ENCODE data around the gene GAMT. TPM values are rescaled to one million over a fixed set of nuclear protein-coding genes. Genes with fewer than 3 reads are reported as not detected.

Gene GAMT
- total RNA-seq, 1 donor from 2014 or later: 48.1 TPM

DNA sequence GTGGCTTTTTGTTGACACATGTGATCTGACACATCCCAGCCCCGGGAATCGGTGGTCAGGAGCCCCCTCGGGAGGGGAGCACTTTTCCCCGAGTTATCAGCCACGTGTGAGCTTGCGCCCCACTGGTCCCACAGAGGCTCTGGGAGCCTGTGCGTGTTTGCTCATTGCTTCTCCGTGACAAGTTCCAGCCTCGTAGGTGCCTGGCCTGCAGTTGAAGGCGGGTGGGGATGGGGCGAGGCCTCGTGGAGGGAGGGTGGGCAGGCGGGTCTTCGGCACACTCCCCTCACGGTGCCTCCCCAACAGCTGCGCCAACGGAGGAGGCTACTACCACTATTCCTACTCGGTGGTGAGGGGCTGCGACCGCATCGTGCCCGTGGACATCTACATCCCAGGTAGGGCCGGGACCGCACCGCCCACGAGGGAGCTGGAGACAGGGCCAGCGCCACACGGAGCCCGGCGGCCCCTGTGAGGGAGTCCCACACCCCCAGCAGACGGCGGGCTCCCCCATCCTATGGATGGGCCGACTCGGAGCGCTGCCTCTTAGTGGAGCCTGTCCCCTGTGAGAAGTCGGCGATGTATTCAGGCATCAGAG is 8.3 kb downstream of the GAMT start:
- DNase-seq (ENCODE audit: low spot score) (no peak), ATAC-seq (no peak)
- intact Hi-C loops (cut with DNase I): loop anchor here (10.0 kb wide), 1 partner anchor 108 kb away; the partner anchor contains the start of gene EFNA2

DNA sequence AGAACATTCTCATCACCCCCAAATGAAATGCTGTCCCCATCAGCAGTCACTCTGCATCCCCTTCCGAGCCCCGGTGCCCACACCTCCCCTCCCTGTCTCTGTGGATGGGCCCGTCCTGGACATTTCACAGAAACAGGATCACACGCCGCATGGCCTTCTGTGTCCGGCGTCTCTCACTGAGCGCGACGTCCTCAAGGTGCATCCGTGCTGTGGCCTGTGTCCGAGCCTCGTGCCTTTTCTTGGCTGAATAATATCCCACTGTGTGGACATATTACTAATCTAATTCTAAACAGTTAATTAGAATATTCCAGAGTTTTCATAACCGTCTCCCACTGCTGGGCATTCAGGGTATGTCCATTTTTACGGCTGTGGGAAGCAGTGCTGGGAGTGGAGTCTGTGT is 8.9 kb downstream of the GAMT start:
- intact Hi-C loops (cut with DNase I): loop anchor here (10.0 kb wide), 1 partner anchor 108 kb away; the partner anchor contains the start of gene EFNA2
- no peak for ATAC-seq
- DNase-seq (ENCODE audit: low spot score): no peak

DNA sequence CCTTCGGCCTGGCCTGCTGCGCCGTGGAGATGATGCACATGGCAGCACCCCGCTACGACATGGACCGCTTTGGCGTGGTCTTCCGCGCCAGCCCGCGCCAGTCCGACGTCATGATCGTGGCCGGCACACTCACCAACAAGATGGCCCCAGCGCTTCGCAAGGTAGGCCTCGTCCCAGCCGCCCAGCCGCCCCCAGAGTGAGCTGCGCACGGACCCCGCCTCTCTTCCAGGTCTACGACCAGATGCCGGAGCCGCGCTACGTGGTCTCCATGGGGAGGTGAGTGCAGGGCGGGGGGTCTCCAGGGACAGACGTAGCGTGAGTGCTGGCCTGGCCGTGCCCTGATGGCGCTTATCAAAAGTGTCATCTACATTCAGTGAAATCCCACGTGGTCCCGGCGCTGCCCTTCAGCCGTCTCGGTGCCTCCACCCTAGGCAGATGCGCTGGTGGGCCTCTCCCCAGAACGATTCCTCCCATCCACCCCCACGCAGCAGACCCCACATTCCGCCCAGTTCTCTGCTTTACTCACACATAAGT is 10.4 kb downstream of the GAMT start:
- intact Hi-C loops (cut with DNase I): loop anchor here (10.0 kb wide), 1 partner anchor 106 kb away; the partner anchor contains the start of gene EFNA2
- ATAC-seq (no peak), DNase-seq (ENCODE audit: low spot score) (no peak)

DNA sequence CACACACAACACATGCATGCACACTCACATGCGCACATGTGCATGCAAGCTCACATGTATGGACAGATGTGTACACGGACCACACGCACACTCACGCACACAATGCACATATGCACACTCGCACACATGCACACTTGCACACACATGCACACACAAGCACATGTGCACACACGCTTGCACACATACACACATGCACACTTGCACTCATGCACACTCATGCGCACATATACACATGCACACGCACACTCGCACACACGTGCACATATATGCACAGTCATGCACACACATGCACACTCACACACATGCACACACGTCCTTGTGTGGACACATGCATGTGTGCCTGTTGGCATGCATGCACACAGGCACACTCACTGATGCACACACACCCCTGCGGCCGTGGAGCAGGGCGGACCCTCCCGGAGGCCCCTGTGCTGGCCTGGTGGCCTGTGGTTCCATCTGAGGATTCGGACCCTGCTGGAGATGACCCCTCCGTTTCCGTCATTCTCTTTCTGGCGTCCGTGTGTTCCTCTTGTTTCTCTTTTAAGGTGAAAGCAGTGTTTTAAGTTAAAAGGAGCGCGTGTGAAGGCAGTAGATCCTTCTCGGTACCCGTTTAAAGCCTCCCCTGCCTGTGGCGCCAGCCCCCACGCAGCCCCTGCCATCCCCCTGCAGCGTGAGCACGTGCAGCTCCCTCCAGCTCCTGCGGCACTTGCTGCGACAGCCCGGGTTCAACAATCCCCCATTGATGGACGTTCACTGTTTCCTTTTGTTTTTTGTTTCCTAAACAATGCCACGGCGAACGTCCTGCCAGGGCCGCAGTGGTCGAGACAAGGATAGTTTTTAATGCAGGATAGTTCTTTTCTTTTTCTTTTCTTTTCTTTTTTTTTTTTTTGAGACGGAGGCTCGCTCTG is 12.1 kb downstream of the GAMT start:
- DNase-seq (ENCODE audit: low spot score): no peak
- ATAC-seq: no peak
- intact Hi-C loops (cut with DNase I): no loop called here

DNA sequence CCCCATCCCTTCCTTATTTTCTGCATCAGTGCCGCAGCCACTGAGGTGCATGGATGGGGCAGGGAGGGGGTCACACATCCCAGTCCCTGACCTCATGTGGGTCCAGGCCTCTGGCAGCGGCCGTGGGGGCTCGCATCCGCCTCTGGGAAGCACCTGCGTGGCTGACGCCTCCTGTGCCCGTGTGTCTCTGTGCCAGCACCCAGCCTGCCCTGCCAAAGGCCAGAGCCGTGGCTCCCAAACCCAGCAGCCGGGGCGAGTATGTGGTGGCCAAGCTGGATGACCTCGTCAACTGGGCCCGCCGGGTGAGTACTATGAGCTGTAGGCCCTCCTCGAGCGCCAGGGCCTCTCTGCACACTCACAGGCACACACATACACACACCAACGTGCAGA is 12.7 kb downstream of the GAMT start:
- ATAC-seq (no peak), DNase-seq (ENCODE audit: low spot score) (no peak)
- intact Hi-C loops (cut with DNase I): no loop called here

DNA sequence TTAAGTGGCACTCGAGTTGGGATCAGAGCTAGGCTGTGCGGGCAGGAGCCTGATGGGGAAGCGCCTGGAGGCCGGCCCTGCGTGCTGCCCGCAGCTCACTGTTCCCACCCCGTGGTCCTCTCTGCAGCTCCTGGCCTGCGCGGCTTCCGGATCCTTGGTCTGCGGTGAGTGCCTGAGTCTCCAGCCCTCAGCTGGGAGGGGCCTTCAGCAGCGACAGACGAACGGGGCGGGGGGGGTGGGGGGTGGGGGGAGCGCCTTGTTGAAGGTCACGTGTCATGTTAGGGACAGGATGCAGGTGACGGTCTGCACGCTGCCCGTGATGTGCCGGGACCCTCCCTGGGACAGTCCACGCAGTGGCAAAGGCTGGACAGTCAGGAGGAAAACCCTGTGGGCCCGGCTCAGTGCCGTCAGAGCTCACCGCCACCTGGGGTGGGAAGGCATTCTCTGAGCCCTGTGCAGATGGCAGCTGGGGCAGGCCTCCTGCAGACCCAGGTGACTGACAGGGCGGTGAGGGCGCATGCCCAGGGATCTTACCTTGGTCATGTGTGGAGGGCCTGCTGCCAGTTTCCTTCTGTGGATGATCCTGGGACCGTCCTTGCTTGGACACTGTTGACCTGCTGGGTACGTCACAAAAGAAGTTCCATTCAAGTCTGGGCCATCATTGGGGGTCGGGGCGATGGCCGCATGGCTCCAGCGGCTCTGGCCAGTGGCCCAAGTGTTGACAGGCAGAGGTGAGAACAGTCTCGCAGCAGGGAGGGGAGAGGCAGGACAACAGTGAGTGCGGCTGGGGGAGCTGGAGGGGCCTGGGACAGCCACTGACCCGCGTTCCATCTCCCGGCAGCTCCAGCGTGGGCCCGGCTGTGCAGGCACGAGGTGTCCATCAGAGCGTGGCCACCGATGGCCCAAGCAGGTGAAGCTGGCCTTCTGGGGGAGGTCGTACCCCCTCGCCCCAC is 13.4 kb downstream of the GAMT start:
- ATAC-seq: no peak
- intact Hi-C loops (cut with DNase I): no loop called here
- no peak for DNase-seq (ENCODE audit: low spot score)

DNA sequence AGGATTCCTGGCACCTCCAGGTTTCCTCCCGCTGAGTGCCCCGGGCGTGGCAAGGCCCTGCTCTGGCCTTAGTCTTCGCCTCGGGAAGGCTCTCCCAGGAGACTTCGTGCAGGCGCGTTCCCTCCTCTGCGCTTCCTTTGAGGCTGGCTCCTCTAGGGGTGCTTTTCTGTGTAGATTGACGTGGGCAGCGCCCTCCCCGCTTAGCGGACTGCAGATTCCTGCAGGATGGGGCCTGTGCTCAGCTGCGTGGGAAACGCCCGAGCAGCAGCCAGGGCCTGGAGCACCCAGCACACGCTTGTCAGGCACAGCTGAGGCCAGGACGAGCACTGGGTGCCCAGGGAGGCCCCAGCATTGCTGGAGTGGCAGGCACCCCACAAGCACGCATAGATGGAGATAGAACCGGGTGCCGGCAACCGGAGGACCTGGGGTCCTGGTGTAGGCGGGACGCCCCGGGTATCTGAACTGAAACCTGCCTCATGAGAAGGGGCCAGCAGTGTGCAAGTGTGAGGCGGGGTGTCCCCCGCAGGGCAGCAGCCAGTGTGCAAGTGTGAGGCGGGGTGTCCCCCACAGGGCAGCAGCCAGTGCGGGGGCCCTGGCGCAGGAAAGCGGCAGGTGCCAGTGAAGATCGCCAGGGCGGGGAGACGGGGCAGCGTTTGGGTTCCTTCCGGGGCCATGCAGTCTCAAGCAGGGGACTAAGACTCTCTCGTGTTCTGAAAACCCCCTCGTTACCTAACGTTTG is 14.2 kb downstream of the GAMT start:
- DNase-seq (ENCODE audit: low spot score) (no peak), ATAC-seq (no peak)
- intact Hi-C loops (cut with DNase I): no loop called here

DNA sequence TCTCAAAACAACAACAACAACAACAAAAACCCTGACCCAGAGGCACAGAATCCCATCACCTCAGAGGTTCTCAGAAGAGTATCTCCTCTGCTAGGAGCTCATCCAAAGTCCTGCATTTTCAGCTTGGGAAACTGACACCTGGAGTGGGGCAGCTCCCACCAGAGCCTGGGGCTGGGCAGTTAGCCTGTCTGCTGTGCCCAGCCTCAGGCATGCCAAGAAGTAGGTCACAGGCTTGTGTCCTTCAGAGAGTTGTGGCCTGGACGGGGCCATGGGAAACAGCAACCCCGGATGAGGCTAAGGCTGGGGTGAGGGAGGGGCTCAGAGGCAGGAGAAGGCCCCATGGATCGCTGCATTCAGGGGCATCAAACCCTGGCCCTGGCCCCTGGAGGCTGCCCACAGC is 15.5 kb downstream of the GAMT start:
- intact Hi-C loops (cut with DNase I): no loop called here
- ATAC-seq (no peak), DNase-seq (ENCODE audit: low spot score) (no peak)

DNA sequence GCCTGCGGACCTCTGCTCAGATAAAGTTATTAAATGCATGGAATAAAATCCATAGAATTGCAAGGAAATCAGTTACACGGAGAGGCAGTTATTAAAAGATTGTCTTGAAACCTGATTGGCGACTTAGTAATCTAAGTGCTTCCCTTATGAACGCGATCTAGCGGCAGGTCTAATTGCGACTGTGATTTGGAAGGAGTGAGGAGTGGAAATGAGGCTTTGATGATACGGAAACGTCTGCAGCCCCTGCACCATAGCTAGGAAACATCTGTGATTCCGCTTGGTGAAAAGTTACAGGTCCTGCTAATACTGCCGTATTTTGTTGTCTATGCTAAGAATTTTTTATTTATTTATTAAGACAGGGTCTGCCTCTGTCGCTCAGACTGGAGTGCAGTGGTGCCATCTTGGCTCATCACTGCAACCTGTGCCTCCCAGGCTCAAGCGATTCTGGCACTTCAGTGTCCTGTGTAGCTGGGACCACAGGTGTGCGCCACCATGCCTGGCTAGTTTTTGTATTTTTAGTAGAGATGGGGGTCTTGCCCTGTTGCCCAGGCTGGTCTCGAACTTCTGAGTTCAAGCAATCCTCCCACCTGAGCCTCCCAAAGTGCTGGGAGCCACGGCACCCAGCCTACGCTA is 16.7 kb downstream of the GAMT start:
- intact Hi-C loops (cut with DNase I): no loop called here

DNA sequence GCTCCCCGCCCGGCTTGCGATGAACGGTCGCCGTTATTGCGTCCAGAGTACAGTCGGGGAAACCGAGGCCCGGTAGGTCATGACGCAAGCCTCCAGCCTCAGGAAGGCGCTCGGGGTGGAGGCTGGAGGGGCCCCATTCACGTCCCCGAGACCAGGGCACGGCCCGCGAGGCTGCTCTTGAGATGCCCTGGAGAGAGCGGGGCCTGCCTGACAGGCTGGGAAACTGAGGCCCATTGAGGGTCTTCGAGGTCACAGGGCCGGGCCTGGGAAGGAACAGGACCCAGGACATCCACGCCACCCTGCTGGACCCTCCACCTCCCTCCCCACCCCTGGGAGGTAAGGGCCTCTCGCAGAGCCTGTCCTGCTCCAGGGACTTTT is 17.3 kb downstream of the GAMT start:
- ATAC-seq: no peak
- DNase-seq (ENCODE audit: low spot score): no peak
- intact Hi-C loops (cut with DNase I): no loop called here

More for the DNA sequence above, 16.7 kb downstream of the GAMT start:
- no peak for DNase-seq (ENCODE audit: low spot score)
- ATAC-seq: no peak

DNA sequence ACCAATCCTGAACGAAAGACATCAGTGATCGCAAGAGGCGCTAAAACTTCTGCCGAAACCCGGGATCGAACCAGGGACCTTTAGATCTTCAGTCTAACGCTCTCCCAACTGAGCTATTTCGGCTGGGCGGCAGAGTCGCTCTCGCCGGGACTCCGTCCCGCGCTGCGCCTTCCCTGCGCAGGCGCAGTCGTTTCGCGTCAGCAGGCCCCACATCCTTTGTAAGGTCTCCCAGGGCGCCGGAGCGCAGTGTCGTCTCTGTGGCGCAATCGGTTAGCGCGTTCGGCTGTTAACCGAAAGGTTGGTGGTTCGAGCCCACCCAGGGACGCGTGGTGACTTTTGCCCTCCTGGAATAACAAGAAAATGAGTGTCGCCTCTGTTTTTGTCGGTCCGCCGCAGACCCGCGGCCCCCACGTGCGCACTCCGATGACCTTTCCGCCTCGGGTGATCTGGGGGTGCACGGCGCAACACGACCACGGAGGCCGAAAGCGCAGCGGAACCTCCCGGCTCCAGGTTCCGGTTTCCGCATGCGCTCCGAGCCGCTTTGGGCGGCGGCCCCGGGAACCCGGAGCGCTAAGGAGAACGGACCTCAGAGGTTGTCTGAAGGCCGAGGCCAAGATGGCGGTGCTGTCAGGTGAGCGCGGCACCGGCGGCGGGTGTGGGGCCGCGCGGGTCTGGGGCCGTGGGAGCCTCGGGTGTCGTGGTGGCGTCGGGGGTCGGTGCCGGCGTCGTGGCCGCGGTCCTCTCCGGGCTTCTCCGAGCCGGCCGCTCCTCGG is 17.8 kb downstream of the GAMT start, which contains the start of gene NDUFS7:
NDUFS7 (plus strand) TSS at position 596 of the 773 bp plus-strand sequence; CDS start at position 616, 20 bp downstream.
- intact Hi-C loops (cut with DNase I): no loop called here
- DNase-seq (ENCODE audit: low spot score) (peak; percentile 96), ATAC-seq (peak; percentile 94)

DNA sequence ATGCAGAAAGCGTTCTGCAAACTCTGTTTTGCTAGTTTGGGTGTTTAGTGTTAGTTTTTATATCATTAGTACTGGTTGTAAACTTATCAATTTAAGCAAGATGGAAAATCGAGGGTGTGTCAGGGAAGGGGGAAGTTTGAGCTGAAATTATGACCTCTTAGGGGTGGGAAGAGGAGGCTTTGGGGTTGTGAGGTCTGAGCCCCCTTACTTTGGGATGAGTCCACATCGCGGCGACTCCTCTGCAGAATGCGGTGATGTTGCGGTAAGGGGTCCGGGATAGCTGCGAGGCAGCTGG is 18.4 kb downstream of the GAMT start:
- intact Hi-C loops (cut with DNase I): no loop called here
- ATAC-seq (peak; percentile 7), DNase-seq (ENCODE audit: low spot score) (no peak)

DNA sequence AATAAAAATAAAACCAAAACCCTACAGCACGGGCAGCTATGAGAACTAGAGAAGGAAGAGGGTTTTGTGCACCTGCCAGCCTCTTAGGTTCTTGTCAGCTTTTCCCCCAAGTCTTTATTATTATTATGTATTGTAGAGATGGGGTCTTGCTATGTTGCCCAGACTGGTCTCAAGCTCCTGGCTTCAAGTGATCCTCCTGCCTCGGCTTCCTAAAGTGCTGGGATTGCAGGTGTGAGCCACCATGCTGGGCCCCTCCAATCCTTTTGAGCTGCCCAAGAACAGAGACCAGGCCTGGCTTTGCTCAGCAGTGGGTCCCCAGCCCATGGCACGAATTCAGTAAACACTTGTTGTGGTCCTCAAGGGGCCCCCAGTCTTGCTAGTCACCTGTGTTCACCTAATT is 19.1 kb downstream of the GAMT start:
- no peak for ATAC-seq
- no peak for DNase-seq (ENCODE audit: low spot score)
- intact Hi-C loops (cut with DNase I): no loop called here

DNA sequence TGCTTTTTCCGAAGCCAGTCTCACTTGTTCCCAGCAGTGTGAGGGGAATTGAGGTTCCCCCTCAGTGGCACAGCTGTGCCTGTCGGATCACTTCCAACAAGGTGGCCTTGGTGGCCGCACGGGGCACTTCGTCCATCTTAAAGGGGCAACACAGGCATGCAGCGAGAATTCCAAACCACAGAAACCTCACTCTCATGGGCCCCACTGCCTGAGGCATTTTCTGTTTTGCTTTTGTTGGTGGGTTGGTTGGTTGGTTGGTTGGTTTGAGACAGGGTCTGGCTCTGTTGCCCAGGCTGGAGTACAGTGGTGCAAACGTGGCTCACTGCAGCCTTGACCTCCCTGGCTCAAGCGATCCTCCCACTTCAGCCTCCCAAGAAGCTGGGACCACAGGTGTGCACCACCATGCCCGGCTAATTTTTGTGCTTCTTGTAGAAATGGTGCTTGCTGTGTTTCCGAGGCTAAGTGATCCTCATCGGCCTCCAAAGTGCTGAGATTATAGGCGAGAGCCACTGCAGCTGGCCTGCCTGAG is 21.3 kb downstream of the GAMT start:
- no peak for ATAC-seq
- intact Hi-C loops (cut with DNase I): no loop called here
- no peak for DNase-seq (ENCODE audit: low spot score)

DNA sequence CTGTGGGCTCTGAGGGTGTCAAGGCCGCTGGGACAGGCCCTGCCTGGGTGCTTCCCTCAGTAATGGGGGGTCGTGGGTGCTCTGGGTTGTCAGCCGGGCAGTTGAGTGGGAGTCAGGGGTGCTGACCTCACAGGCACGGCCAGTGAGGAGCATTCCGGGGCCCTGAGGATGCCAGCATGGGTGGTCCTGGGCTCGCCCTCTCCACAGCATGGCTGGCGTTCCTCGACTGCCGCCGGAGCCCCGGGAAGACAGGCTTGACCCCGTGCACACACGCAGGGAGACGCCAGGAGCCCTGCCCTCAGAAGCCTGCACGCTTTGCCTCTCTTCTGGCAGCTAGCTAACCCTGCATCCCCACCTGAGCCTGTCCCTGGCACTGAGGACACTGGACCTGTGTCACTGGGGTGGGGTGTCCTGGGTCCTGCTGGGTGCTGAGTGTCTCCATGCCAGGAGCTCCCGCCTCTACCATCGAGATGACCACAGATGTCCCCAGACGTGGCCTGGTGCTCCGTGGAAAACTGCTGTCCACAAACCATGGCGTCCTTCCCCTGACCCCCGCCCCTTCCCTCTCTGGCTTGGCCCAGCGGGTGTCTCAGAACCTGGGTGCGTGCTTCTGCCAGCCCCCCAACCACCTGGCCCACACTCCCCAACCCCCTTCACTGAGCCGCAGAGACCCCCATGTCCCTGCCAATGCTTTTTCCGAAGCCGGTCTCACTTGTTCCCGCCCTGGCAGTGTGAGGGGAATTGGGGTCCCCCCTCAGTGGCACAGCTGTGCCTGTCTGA is 22.0 kb downstream of the GAMT start:
- no peak for DNase-seq (ENCODE audit: low spot score)
- ATAC-seq: no peak
- intact Hi-C loops (cut with DNase I): no loop called here

DNA sequence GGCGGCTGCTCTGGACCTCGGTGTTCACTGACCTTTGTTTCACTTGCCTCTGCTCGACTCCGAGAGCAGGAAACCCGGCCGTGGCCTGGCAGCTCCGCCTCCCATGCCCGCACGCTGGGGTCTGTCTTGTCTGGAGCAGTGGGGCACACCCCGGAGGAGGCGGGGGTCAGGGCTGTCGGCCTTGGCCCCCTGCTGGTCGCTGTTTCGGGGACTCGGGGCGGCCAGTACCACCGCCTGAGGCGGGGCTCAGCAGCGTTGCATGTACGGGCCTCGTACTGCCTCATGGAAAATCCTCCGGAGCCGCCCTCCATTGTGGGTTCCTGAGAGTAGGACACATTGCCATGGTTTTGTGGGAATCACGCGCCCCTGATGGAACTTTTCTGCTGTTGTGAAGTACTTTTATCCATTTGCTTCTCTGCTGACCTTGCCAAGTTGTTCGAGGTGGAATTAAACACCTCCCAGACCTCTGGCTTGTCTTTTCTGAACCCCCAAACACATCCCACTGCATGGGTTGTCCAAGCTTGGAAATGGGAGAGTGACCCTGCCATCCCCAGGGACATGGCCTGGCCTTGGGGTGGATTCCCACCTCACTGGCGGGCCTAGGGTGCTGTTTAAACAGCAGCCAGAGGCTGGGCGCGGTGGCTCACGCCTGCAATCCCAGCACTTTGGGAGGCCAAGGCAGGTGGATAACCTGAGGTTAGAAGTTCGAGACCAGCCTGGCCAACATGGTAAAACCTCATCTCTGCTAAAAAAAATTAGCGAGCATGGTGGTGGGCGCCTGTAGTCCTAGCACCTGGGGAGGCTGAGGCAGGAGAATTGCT is 23.2 kb downstream of the GAMT start:
- peak; percentile 16 for ATAC-seq
- intact Hi-C loops (cut with DNase I): no loop called here

More for the DNA sequence above, 23.2 kb downstream of the GAMT start:
- DNase-seq (ENCODE audit: low spot score): no peak
